IMR-90 (cell line): ENCODE measurements around the gene STRADA. TPM values are rescaled to one million over a fixed set of nuclear protein-coding genes. Genes with fewer than 3 reads are reported as not detected.

Experiments
- ATAC-seq: fragments of 200-7000 bp; cut with Tn5 transposase; 2 replicates; pipeline ENCODE4 v1.9.1; 2020; ENCODE audit warnings: low read depth, mild to moderate bottlenecking, moderate library complexity
- BruUV-seq: library from RNA; stranded (reverse); fragments of 400-500 nt; replicated peaks from 2 replicates; lab custom pipeline; 2021; lab: Mats Ljungman, UMichigan
- CTCF ChIA-PET: fragments of 300-600 bp; formaldehyde crosslinking; extraction: SDS; loops from one replicate; lab custom pipeline; 2021; ENCODE audit warnings: antibody characterized with exemption; lab: Yijun Ruan, JAX
- POLR2A ChIA-PET: fragments of 300-600 bp; sonication (Branson Sonifier 250); formaldehyde crosslinking; loops from one replicate; lab custom pipeline; 2022; ENCODE audit warnings: antibody characterized with exemption; ENCODE audit not compliant: unreplicated experiment; lab: Charles Lee
- DNase-seq: peaks from one replicate; pipeline ENCODE4 v3.0.0; 2013
- H2AFZ ChIP-seq: replicated peaks from 2 replicates; pipeline ENCODE3; 2013; ENCODE audit warnings: low read length, mild to moderate bottlenecking; ENCODE audit not compliant: poor library complexity
- H2AK5ac ChIP-seq: 2 replicates; pipeline ENCODE4 v1.6.1; 2013; ENCODE audit warnings: low read depth, low read length, inconsistent platforms
- H2AK9ac ChIP-seq: replicated peaks from 2 replicates; pipeline ENCODE3; 2013; ENCODE audit warnings: mild to moderate bottlenecking, low read depth, low read length, moderate library complexity; ENCODE audit not compliant: poor library complexity
- H2BK120ac ChIP-seq: 2 replicates; pipeline ENCODE4 v1.6.1; 2013; ENCODE audit warnings: low read depth, low read length, inconsistent platforms
- H2BK15ac ChIP-seq: 3 replicates; pipeline ENCODE4 v1.6.1; 2013; ENCODE audit warnings: low read depth, low read length, inconsistent platforms
- H2BK20ac ChIP-seq: 2 replicates; pipeline ENCODE4 v1.6.1; 2013; ENCODE audit warnings: low read depth, mild to moderate bottlenecking, inconsistent platforms, low read length, moderate library complexity
- H2BK5ac ChIP-seq: 2 replicates; pipeline ENCODE4 v1.6.1; 2013; ENCODE audit warnings: mild to moderate bottlenecking, low read depth, low read length, inconsistent platforms; ENCODE audit not compliant: poor library complexity, severe bottlenecking
- H3K14ac ChIP-seq: replicated peaks from 2 replicates; pipeline ENCODE4 v1.6.1; 2013; ENCODE audit warnings: low read depth, low read length, inconsistent platforms
- H3K18ac ChIP-seq: 2 replicates; pipeline ENCODE4 v1.6.1; 2013; ENCODE audit warnings: low read depth, low read length, control low read depth
- H3K23ac ChIP-seq: 2 replicates; pipeline ENCODE4 v1.6.1; 2013; ENCODE audit warnings: low read depth, low read length, inconsistent platforms
- H3K27ac ChIP-seq: 2 replicates; pipeline ENCODE4 v1.5.1; 2013; ENCODE audit warnings: mild to moderate bottlenecking, control low read depth, low read length; ENCODE audit not compliant: insufficient read depth
- H3K27me3 ChIP-seq: 2 replicates; pipeline ENCODE4 v1.6.1; 2013; ENCODE audit warnings: low read length; ENCODE audit not compliant: control insufficient read depth, insufficient read depth
- H3K36me3 ChIP-seq: 2 replicates; pipeline ENCODE4 v1.6.1; 2013; ENCODE audit warnings: low read length, mixed read lengths; ENCODE audit not compliant: control insufficient read depth, insufficient read depth
- H3K4ac ChIP-seq: 2 replicates; pipeline ENCODE4 v1.6.1; 2013; ENCODE audit warnings: low read depth, low read length, inconsistent platforms
- H3K4me1 ChIP-seq: 2 replicates; pipeline ENCODE4 v1.6.1; 2013; ENCODE audit warnings: low read length, mixed read lengths; ENCODE audit not compliant: control insufficient read depth, insufficient read depth
- H3K4me2 ChIP-seq: 2 replicates; pipeline ENCODE4 v1.6.1; 2013; ENCODE audit warnings: low read depth, mild to moderate bottlenecking, control low read depth, low read length, moderate library complexity
- H3K4me3 ChIP-seq: 2 replicates; pipeline ENCODE4 v1.5.1; 2013; ENCODE audit warnings: low read depth, mild to moderate bottlenecking, control low read depth, low read length, moderate library complexity; ENCODE audit not compliant: insufficient read depth
- H3K56ac ChIP-seq: 2 replicates; pipeline ENCODE4 v1.6.1; 2013; ENCODE audit warnings: low read length, inconsistent platforms; ENCODE audit not compliant: insufficient read depth; ENCODE audit errors: extremely low read depth
- H3K79me1 ChIP-seq, 2 experiments: 2 replicates each; pipeline ENCODE4 v1.6.1; 2013; ENCODE audit warnings: low read length in 2 of 2, inconsistent platforms in 1 of 2, low read depth in 1 of 2
- H3K9ac ChIP-seq: 2 replicates; pipeline ENCODE4 v1.6.1; 2013; ENCODE audit warnings: low read depth, low read length, control low read depth
- H3K9me1 ChIP-seq: 2 replicates; pipeline ENCODE4 v1.6.1; 2013; ENCODE audit warnings: low read length, inconsistent platforms; ENCODE audit not compliant: insufficient read depth
- H3K9me3 ChIP-seq: 2 replicates; pipeline ENCODE4 v1.6.1; 2013; ENCODE audit warnings: low read length; ENCODE audit not compliant: control insufficient read depth, insufficient read depth
- H4K20me1 ChIP-seq: 2 replicates; pipeline ENCODE4 v1.6.1; 2013; ENCODE audit warnings: low read length, inconsistent platforms; ENCODE audit not compliant: insufficient read depth
- H4K5ac ChIP-seq: 2 replicates; pipeline ENCODE4 v1.6.1; 2013; ENCODE audit warnings: mild to moderate bottlenecking, low read depth, low read length, control low read depth
- H4K8ac ChIP-seq, 2 experiments: 2 replicates each; pipeline ENCODE4 v1.6.1; 2013; ENCODE audit warnings: low read depth in 2 of 2, low read length in 2 of 2, control low read depth in 1 of 2, inconsistent platforms in 1 of 2
- H4K91ac ChIP-seq: 2 replicates; pipeline ENCODE4 v1.6.1; 2013; ENCODE audit warnings: low read depth, low read length, inconsistent platforms; ENCODE audit not compliant: insufficient read depth
- CEBPB ChIP-seq: IDR thresholded peaks from 2 replicates; pipeline ENCODE4 v1.6.1; 2012; ENCODE audit warnings: low read depth, low read length, improper control_type of control experiment
- CHD1 ChIP-seq: IDR thresholded peaks from 2 replicates; pipeline ENCODE4 v1.6.1; 2012; ENCODE audit warnings: low read depth, low read length, improper control_type of control experiment
- FOS ChIP-seq: fragments of 150-350 bp; IDR thresholded peaks from 2 replicates; pipeline ENCODE4 v1.6.1; 2016; ENCODE audit warnings: low read depth, low read length
- MAFK ChIP-seq: IDR thresholded peaks from 2 replicates; pipeline ENCODE4 v1.6.1; 2012; ENCODE audit warnings: low read depth, low read length, improper control_type of control experiment
- NFE2L2 ChIP-seq: fragments of 150-350 bp; IDR thresholded peaks from 2 replicates; pipeline ENCODE4 v1.6.1; 2016; ENCODE audit warnings: low read depth, mild to moderate bottlenecking, low read length
- RAD21 ChIP-seq: IDR thresholded peaks from 2 replicates; pipeline ENCODE4 v1.6.1; 2012; ENCODE audit warnings: low read length, improper control_type of control experiment
- WGBS, 2 experiments: methylation state at CpG; one replicate each; pipeline versions ENCODE4 v1.1.5 to v1.1.7; 2013; ENCODE audit warnings: missing lambda C conversion rate in 2 of 2; ENCODE audit not compliant: insufficient read length in 1 of 2; ENCODE audit errors: extremely low coverage in 2 of 2; 5-methylcytosine and 5-hydroxymethylcytosine counted together
- dilution Hi-C: fragments of 300-500 bp; cut with HindIII; formaldehyde crosslinking; loops from one replicate; pipeline ENCODE4 v1.14.3; 2018; ENCODE audit warnings: low sequenced_read_pairs; ENCODE audit not compliant: unreplicated experiment
- in situ Hi-C: fragments of 300-500 bp; cut with MboI; formaldehyde crosslinking; loops from 3 replicates; pipeline ENCODE4 v1.14.3; 2019; ENCODE audit warnings: low sequenced_read_pairs, inconsistent platforms, mixed read lengths
- intact Hi-C: fragments of 100-400 bp; cut with micrococcal nuclease; formaldehyde crosslinking; loops from 2 replicates; pipeline ENCODE4 v1.10.0; 2022
- polyA plus RNA-seq, 3 experiments: library from polyadenylated mRNA; depleted of rRNA; stranded (reverse); fragments of >200 nt; gene quantifications; 2 replicates each; pipeline ENCODE4 v1.2.3, GENCODE V29; 2012; ENCODE audit warnings: low replicate concordance in 1 of 3
- total RNA-seq: library from RNA; depleted of rRNA; stranded (reverse); fragments of >200 nt; gene quantifications from 2 replicates; pipeline ENCODE4 v1.2.3, GENCODE V29; 2012
- TF ChIP-seq, protein P1 (sequence below): fragments of 150-350 bp; IDR thresholded peaks from 2 replicates; pipeline ENCODE4 v1.6.1; 2017; ENCODE audit warnings: mild to moderate bottlenecking, antibody characterized with exemption, low read length, low read depth

Gene STRADA
- total and polyA plus RNA-seq, 2 of the 4 experiments (the other 2 are of a cell fraction) = 19.9 to 30.9 TPM

DNA sequence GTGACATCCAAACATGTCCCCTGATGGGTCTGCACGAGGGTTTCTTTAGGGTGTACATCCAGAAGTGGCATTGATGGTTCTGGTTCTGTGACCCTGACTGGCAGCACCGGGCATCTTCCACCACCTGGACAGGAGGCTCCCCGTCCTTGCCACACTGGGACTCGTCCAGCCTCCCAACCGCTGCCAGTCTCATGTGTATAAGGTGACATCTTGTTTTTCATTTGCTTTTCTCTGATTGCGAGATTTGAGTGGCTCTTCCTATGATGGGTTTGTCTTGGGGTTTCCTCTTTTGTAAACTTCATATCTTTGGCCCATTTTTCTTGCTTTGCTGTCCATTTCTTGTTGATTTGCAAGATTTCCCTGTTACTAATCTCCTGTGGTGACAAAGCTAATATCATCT is 32.5 kb downstream of the STRADA start (continued):
- TF ChIP-seq, protein P1, sequence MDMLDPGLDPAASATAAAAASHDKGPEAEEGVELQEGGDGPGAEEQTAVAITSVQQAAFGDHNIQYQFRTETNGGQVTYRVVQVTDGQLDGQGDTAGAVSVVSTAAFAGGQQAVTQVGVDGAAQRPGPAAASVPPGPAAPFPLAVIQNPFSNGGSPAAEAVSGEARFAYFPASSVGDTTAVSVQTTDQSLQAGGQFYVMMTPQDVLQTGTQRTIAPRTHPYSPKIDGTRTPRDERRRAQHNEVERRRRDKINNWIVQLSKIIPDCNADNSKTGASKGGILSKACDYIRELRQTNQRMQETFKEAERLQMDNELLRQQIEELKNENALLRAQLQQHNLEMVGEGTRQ = no peak

DNA sequence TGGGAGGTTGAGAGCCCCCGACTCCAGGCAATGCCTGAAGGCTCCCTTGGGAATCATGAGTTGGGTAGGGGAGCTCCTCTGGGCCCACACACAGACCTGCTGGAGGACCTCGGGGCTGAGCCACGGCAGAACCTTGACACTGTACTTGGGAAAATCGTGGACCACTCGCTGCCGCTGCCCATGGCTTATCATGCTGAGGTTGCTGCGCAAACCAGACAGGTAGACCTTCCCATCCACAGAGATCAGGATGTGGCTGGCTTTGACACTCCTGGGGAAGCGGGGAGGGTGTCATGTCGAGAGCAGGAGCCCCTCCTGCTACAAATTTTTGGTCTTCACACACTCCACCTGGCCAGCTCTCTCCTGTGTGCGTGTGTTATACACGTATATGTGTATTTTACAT is 34.4 kb downstream of the STRADA start:
- Histone ChIP-seq H4K5ac (no peak overlapping the region), H4K91ac (no peak overlapping the region), H3K56ac (no peak overlapping the region), H3K27ac (no peak overlapping the region), H4K20me1 (no peaks in the 10 kb centered on the region; the same call in 1 of the 2 replicates), H3K9ac (no peak overlapping the region), H2AK5ac (no peak overlapping the region), H4K8ac (no peak overlapping the region), H2BK20ac (no peak overlapping the region), H2BK15ac (no peak overlapping the region), H3K23ac (no peak overlapping the region), H3K14ac (no peak overlapping the region), H3K18ac (no peak overlapping the region), H2BK120ac (no peak overlapping the region), H3K4me3 (no peak overlapping the region), H3K4me2 (no peak overlapping the region), H3K9me3 (no peaks in the 10 kb centered on the region), H3K79me1 (peaks cover 0 to 11% of the 10 kb centered on the region in 2 experiments; a peak in 2 of 4 replicates), H3K36me3 (peaks cover 54% of the 10 kb centered on the region), H3K9me1 (peaks cover 4% of the 10 kb centered on the region; the same call in 1 of the 2 replicates), H3K27me3 (no peaks in the 10 kb centered on the region), H2AFZ (no peak overlapping the region), H2BK5ac (no peak overlapping the region), H3K4ac (no peak overlapping the region), H2AK9ac (peak overlapping the region; percentile 9), H3K4me1 (no peaks in the 10 kb centered on the region)
- DNase-seq (no peak), ATAC-seq (no peak)
- intact Hi-C loops = no loop called here
- dilution Hi-C loops = no loop called here
- WGBS, 2 experiments = no CpG with 5 or more reads among the region's 11 CpGs
- TF ChIP-seq FOS (no peak), CHD1 (no peak), CEBPB (no peak), NFE2L2 (no peak), RAD21 (no peak), MAFK (no peak)
- no TSS peak for BruUV-seq
- in situ Hi-C loops = no loop called here
- POLR2A ChIA-PET = no interaction called here
- CTCF ChIA-PET = no interaction called here
